Transverse colon (tissue), 4 donors: ENCODE data around the gene SYNE2.

Experiments
- CTCF ChIP-seq, 5 experiments: fragments of 200-600 bp in 3 of 5; fragments of 450-650 bp in 2 of 5; sonication (generic) in 3 of 5; IDR thresholded peaks; 1 replicate in 2 of 5; 2 replicates in 3 of 5; pipeline ENCODE4 v1.5.1; 2016 to 2017; ENCODE audit warnings: antibody characterized with exemption in 5 of 5, inconsistent platforms in 3 of 5, mild to moderate bottlenecking in 2 of 5, moderate library complexity in 1 of 5
- POLR2AphosphoS5 ChIP-seq, 3 donors: sonication (generic); formaldehyde crosslinking; IDR thresholded peaks; one replicate each; pipeline ENCODE4 v1.6.1; 2016; ENCODE audit warnings: antibody characterized with exemption in 3 of 3

GRCh38 chr14:63904724-63905123 lies 51.9 kb downstream of the SYNE2 start:
- TF ChIP-seq CTCF (IDR thresholded peaks at IDR 0.05) (no peak), POLR2AphosphoS5 (IDR thresholded peaks at IDR 0.05) (no peak)
